ENCODE measurements around the gene THADA. TPM values are rescaled to one million over a fixed set of nuclear protein-coding genes. Genes with fewer than 3 reads are reported as not detected.

Gene THADA
- total RNA-seq, 1 experiment from 2014 or later, result 20.1 TPM

GRCh38 chr2:43417300-43417699 lies 178.5 kb downstream of the THADA start:
- Histone ChIP-seq H3K4ac (ENCODE audit: low read depth, low read length) (no peak overlapping the region), H3K9me3 (ENCODE audit: control insufficient read depth, low read depth, low read length) (no peaks in the 10 kb centered on the region), H3K23ac (ENCODE audit: insufficient read length, low read depth, low read length) (no peak overlapping the region), H3K18ac (ENCODE audit: insufficient read length, low read depth, low read length) (no peak overlapping the region), H3K14ac (ENCODE audit: insufficient read depth, low read length) (no peak overlapping the region), H2BK5ac (ENCODE audit: insufficient read length, low read length) (no peak overlapping the region), H2BK20ac (ENCODE audit: low read depth, low read length, poor library complexity, severe bottlenecking) (no peak overlapping the region), H3K27ac (ENCODE audit: insufficient read length, low read depth, low read length) (no peak overlapping the region), H3K56ac (ENCODE audit: insufficient read length, low read depth, low read length) (no peak overlapping the region), H3K23me2 (ENCODE audit: insufficient read length, low read depth, low read length, poor library complexity, severe bottlenecking) (no peaks in the 10 kb centered on the region), H3T11ph (ENCODE audit: low read length) (no peak overlapping the region), H3K27me3 (ENCODE audit: insufficient read depth, low read length) (no peaks in the 10 kb centered on the region), H4K20me1 (ENCODE audit: control insufficient read depth, insufficient read depth, insufficient read length) (no peaks in the 10 kb centered on the region), H2AFZ (ENCODE audit: low read length) (no peak overlapping the region), H4K5ac (ENCODE audit: insufficient read length, low read depth, low read length) (no peak overlapping the region), H2BK120ac (ENCODE audit: low read depth, low read length, poor library complexity, severe bottlenecking) (no peak overlapping the region), H2AK5ac (ENCODE audit: insufficient read length, low read length) (no peak overlapping the region), H3K79me1 (ENCODE audit: insufficient read depth, low read depth, low read length, poor library complexity, severe bottlenecking) (no peaks in the 10 kb centered on the region), H3K4me2 (ENCODE audit: insufficient read depth, insufficient read length, low read length) (no peak overlapping the region), H4K91ac (ENCODE audit: insufficient read length, low read depth, low read length) (no peak overlapping the region), H2BK12ac (ENCODE audit: insufficient read length, low read depth, low read length) (no peak overlapping the region), H3K4me1 (ENCODE audit: insufficient read depth, low read length) (0 out of 2 replicates have a peak, but pooled peaks cover 2% of the 10 kb centered on the region), H4K8ac (replicated peaks; ENCODE audit: insufficient read length, low read depth, low read length) (no peak overlapping the region), H2BK15ac (ENCODE audit: low read depth, low read length) (no peak overlapping the region), H3K79me2 (ENCODE audit: insufficient read depth, low read length) (no peaks in the 10 kb centered on the region), H3K9ac (ENCODE audit: extremely low read depth, insufficient read length, low read length) (no peak overlapping the region)
- H3K9me3 Mint-ChIP-seq, result no peaks in the 10 kb centered on the region
- H3K27ac Mint-ChIP-seq, result no peak overlapping the region; a peak in 1 of 7 replicates
- no CpG with 5 or more reads among the region's 1 CpG for WGBS (ENCODE audit: extremely low coverage, insufficient read length, low lambda C conversion rate)
- H3K4me3 Mint-ChIP-seq, result no peak overlapping the region
- no peaks in the 10 kb centered on the region for H3K27me3 Mint-ChIP-seq (ENCODE audit: low read depth)
- H3K4me1 Mint-ChIP-seq, result no peaks in the 10 kb centered on the region
- TF ChIP-seq CTCF (conservative IDR thresholded peaks at IDR 0.05), result no peak
- DNase-seq, result no peak
- no peaks in the 10 kb centered on the region for H3K36me3 Mint-ChIP-seq (ENCODE audit: insufficient read depth in 1 of 3, low read depth in 3 of 3)

Data from H9 (cell line).